Measurements from ENCODE around the gene HCRT.
A peak's percentile ranks its signal among the peaks of the same experiment; 100 is the strongest.
"Not testable (repeated sequence)": the region's sequence is repeated elsewhere in the genome, so short reads cannot be mapped to it uniquely, and the experiment has no call there.

The HCRT gene, protein sequence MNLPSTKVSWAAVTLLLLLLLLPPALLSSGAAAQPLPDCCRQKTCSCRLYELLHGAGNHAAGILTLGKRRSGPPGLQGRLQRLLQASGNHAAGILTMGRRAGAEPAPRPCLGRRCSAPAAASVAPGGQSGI

DNA sequence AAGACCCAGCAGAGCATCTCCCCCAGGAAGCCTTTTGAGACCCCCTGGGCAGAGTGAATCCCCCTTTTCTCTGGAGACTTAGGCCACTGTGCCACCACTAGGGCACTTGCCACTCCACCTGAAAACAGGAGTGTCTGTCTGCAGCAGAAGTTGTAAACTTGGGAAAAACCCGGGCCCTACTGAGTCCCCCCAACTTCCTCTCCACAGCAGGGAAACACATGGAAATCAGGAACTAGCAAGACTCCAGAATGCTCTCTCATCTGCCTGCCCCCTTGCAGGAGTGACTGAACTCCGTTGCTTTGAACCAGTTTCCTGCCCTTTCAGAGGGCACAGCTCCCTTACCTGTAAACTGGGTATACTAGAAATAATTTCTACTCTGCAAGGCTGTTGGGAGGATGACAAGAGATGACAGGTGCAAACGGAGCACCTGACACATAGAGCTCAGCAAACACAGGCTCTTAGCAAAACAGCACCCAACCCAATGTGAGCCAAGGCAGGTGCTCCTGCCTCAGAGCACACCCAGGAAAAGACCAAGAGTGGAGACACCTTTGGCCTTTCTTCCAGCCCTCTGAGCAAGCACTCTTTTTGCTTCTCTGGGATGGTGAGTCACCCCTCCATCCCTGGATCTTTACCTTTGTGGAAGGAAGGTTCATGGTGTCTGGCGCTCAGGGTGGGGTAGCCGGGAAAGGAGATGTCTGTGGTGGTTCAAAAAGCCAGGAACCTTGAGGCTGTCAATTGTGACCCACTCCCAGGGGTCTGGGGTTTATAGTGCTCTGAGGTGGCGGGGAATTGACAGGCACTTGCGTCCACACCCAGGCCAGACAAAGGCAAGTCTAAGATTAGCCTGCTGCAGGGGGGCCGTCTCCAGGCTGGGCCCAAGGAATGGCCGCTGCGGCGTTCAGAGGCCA, at the start of gene HCRT:
Gene HCRT, minus strand, starts transcription at position 740 of the 908 bp plus-strand sequence. Its CDS starts 87 bp downstream, at position 653.
- DNase-seq, result no peak

DNA sequence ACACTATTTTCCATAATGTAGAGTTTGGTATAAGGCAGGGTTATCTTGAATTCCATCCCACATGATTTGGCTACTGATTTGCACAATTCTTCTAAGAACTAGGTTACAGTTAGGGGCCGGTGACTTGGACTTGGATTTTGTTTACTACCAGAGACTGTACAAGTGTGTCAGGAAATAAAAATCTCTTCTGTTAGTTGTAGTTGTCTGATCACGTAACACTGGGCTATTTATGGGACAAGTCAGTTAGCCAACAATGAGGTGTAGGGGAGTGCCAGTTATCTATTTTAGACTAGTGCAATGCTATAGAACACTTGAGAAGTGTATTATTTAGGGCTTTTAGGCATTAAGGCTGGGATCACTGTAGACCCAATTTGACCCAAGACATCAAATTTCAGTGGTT, 48.7 kb upstream of the HCRT start:
- DNase-seq, result no peak

DNA sequence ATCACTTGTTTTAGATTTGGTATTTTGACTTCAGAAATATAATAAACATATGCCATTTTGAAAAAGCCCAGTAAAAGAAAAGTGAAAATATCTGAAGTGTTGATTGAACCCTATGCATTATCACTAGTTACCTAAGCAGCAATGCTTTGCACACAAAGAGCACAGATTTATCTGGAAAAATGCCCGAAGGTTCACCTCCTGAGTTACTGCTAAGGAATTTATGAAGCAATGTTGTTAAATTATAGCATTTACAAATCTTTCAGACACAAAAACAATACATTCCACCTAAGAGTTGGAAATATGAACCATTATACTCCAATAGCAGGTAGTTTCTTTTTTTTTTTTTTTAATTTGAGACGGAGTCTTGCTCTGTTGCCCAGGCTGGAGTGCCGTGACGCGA, 47.9 kb upstream of the HCRT start:
- no peak for DNase-seq

DNA sequence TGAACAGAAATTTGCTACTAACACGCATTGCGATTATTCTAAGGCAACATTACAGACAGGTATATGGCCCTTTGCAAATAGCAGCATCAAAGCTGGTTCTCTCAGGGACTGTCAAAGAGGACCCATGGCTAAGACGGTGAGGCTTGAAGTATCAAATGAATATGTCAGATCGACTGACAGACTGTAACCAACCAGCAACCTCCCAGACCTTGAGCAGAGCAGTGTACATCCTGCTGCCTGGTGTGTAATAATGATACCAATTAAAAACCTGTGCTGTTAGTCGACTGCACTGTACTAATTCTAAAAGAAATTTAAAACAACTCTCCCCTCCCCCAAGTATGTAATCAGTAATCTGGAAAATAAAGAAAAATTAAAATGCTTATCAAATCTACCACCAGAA, 45.0 kb upstream of the HCRT start:
- DNase-seq, result no peak

DNA sequence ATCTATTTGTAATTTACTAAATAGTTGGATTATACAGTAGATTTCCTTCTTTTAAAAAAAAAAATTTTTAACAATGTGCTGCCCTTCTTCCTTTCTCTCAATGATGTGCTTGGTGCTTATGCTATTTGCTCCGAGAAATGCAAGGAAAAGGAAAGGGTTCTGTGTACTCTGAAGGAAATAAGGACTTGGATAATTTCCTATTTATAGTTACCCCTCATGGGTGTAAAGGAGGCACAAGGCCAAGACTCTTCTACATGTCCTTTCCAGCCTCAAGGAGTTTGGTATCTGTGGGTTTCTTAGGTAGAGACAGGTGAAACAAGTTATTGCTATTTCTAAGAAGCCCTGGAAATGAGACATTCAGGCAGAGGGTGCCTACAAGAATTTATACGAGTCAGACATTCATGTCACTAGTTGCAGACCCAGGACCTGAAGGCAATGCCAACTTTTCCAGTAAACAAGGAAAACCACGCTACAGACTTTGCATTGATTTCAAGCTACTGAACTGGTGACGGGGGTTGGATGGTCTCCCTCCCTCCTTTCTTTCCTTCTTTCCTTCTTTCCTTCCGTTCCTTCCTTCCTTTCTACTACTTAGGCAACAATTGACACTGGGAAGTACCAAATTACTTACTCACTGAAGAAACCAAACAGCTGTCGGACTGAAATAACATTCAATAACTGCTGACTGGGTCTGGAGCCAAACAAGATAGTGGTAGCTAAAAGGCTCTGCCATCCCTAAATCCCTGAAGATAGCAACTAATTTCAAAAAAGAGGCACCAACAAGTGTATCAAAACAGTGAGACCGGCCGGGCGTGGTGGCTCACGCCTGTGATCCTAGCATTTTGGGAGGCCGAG, 42.8 kb upstream of the HCRT start:
- DNase-seq, result no peak

DNA sequence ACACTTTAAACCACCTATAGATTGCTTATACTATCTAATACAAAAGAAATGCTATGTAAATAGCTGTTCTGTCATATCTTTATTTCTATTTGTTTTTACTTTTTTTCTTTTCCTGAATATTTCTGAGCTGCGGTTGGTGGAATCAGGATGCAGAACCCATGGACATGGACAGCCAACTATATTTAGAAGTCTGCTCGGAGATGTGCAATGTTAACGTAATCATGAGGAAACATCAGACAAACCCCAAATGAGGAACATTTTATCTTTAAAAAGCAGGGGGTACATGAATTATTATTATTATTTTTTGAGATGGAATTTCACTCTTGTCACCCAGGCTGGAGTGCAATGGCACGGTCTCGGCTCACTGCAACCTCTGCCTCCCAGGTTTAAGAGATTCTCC, 40.4 kb upstream of the HCRT start:
- no peak for DNase-seq

DNA sequence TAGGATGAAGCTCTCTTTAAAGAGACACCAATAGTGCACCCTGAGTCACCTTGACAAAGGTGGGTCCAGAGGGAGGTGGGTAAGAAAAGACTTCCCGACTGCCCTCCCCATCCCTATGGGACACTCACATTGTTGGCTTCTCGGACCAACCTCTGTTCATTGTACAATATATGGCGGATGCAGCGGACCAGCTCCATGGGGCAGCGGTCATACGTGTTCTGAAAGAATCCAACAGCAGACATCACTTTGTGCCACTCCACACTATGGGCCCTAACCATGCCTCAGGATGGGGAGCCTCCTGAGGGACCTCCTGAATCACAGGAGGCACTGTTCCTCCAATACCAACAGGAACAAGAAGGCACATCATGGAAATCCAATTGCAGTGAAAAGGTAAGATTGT, 39.4 kb upstream of the HCRT start:
- DNase-seq, result no peak

DNA sequence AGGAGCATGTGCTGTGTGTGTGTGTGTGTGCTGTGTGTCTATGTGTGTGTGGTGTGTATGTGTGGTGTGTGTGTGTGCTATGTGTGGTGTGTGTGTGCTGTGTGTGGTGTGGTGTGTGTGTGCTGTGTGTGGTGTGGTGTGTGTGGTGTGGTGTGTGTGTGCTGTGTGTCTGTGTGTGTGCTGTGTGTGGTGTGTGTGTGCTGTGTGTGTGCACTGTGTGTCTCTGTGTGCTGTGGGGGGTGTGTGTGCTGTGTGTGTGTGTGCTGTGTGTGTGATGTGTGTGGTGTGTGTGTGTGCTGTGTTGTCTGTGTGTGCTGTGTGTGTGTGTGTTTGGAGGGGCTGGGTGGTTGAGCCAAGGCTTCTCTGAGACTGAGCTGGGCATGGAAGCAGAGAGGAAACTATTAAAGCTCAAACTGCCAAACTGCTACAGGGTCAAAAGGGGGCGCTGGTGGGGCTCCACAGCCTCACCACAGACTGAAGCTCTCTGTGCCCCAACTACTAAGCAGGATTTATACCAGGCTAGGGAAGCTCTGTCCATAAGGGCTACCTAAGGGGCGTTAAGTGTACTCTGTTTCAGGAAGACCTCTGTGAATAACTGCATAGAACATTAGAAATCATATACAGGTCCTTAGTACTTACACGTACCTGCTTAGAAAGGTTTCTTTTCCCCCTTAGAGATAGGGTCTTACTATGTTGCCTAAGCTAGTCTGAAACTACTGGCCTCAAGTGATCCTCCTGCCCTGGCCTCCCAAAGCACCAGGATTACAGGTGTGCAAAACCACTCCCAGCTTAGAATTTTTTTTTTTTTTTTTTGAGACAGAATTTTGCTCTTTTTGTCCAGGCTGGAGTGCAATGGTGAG, 36.9 kb upstream of the HCRT start:
- DNase-seq, result peak; percentile 67

DNA sequence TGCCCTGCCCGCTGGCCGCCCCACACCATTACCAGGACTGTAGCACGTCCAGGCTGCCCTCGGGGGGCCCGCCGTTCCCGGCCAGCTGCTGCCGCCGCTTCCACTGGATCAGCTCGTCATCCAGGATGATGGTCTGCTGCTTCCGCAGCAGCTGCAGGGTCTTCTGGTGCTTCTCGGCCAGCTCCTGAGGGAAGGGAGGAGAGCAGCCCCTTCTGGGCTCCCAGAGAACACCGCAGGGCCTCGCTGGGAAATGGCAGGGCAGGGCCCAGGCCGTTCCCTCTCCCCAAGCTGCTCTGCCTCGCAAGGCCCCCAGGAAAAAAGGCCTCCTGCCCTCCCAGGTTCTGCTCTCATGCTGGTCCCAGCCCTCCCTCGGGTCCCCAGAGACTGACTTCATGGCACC, 34.0 kb upstream of the HCRT start:
- DNase-seq, result not testable (repeated sequence)

DNA sequence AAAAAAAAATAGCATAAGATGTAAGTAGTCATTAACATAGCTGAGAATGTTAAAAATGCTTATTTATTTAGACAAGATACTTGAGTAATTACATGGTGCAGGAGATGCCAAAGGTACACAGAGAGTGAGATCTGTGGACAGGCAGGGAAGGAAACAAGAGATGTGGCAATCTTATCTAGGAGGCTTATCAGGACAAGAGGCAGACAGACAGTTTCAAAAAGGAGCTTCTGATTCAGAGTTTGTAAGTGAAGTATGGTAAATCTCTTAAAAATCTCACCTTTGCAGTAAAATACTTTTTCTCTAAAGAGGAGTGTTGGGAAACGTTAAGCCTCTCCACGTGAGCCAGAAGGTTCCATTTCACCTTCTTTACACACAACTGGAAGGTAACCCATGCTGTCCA, 28.9 kb upstream of the HCRT start:
- no peak for DNase-seq

DNA sequence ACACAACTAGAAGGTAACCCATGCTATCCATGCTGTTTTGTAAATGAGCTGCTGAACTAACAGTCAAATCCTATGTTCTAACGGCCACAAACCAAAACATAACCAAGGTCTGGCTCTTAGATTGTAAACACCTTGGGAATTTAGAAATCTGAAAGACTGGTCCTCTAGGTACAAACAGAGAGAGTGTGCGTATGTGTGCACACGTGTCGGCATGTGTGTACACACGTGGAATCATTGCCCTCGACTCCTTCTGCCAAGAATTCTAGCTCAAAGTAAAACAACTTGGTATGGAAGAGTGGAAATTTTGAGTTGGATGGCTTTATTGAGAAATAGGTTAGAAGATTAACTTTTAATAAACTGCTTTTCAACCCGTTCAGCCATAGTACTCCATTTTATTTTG, 27.1 kb upstream of the HCRT start:
- no peak for DNase-seq

DNA sequence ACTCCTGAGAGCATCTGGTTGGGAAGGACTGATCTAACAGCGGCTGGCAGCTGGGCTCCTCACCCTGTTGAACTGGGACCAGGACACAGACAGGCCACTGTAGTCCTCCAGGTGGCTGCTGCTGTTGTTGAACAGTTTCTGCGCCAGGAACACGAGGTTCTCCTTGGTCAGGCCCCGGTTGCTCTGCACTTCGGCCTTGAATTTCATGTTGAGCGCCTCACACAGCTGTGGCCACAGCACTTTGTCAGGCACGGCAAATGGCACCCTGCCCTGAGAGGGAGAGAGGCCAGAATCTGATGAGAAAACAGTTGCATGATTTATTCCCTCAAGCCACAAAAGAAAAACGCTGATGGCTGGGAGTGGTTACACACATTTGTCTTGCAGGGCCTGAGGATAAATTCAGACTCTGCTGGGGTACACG, 26.7 kb upstream of the HCRT start:
- DNase-seq, result not testable (repeated sequence)

DNA sequence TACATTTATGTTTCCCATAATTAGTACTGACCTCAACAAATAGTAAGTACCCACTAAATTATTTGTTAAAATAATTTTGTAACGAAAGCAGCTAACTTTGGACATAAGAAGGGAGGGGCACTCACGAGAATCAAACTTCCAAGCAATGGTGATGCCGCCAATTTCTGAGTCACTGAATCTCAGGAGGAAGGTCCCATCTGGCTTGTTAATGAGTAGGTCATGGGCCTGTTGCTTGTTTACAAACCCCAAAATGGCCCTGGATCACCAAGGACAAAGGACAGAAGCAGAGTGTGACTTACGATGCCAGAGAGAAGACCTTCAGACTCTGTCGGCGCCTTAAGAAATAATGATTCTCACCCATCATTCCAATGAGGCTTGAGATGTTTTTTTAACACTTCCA, 24.8 kb upstream of the HCRT start:
- DNase-seq, result no peak

DNA sequence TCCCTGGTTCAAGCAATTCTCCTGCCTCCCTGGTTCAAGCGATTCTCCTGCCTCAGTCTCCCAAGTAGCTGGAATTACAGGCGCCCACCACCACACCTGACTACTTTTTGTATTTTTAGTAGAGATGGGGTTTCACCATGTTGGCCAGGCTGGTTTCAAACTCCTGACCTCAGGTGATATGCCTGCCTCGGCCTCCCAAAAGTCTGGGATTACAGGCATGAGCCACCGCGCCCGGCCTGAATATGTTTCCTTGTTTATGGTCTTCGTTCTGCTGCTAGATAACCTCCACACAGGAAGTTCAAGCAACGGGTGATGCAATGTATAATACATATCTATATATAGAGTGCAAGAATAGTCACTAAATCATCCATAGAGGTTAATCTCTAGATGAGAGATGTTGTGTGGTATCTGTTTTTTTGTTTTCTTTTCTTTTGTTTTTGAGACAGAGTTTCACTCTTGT, 20.9 kb upstream of the HCRT start:
- not testable (repeated sequence) for DNase-seq

DNA sequence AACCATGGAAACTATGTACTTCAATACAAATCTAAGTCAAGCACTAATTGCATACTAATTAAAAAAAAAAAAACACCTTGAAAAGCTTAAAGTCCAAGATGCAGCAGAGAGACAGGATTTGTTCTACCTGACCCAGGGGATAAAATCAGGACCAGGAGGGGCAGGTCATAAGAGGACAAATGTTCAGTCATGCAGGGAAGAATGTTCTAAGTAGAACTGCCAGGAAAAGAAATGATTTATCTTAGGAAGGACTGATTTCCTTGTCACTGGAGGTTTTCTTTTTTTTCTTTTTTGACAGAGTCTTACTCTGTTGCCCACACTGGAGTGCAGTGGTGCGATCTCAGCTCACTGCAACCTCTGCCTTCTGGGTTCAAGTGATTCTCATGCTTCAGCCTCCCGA, 18.1 kb upstream of the HCRT start:
- DNase-seq, result no peak

DNA sequence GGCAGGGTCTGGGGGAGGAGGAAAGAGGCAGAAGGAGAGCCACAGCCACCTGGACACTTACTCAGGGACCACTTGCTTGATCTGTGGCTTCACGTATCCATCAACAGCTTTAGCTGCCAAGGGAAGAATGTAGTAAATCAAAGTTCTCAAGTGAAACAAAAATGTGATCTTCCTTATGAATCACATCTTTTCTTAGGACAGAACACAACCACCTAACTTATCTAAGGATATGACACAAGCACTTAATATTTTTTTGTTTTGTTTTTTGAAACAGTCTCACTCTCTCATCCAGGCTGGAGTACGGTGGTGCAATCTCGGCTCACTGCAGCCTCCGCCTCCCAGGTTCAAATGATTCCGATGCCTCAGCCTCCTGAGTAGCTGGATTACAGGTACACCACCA, 17.4 kb upstream of the HCRT start:
- DNase-seq, result no peak

DNA sequence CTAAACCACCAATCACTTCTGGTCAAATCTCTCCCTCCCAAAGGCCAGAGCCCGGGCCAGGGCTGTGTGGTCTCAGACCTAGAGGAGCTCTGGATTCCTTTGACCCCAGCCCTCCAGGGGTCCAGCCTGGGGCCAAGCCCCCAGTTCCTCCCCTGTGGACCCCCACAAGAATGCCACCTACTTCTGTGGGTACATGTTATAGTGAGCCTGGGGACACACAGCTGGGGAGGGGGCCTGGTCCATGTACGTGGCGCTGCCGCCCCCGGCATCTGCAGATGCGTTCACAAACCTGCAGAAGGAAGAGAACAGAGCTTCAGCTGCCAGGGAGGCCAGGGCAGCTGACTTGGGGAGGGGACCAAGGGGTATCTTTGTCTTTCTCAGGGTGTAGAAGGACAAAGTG, 16.9 kb upstream of the HCRT start:
- DNase-seq, result no peak

DNA sequence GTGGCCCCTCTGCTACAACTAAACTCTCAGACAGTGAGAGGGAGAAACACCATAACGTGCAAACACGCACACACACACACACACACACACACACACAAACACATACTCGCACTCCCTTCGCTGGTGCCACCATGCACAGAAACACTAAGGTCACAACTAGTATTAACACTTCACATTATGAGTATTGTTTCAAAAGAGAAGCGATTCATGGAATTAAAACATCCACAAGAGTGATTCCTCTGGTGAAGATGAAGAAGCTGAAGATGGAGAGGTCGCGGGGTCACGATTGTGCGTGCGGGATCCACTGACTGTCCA, 16.2 kb upstream of the HCRT start:
- DNase-seq, result no peak

DNA sequence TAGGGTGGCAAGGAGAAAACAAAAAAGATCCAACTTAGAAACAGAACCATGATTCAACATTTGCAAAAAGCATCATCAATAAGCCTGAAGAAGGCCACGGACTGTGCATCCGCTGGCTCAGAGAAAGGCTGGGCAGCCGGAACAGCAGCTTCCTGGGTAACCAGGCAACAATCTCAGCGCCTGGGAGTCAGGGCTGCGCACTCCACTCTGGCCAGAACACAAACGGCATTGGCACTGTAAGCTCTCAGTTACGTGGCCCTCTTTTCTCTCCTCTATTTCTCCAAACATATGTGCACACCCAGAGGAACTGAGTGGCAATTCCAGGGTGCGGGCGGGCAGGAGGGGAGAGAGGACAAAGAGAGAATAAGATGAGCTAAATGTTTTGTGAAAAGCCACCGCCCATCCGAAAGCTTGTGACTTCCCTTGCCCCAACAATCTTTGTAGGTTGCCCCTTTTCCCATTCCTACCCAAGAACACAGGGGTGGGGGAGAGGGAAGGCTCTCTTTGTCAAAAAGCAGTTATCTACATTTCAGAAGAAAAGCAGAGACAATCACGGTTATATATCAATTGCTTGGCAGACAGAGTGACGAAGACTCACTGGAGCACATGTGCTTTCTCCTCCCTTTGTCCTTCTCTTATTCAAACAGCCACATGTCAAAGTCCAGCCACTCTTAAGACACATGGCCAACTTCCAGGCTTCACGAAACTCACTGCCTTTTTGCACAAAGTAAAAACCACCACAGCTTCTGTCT, 15.6 kb upstream of the HCRT start:
- DNase-seq, result no peak

DNA sequence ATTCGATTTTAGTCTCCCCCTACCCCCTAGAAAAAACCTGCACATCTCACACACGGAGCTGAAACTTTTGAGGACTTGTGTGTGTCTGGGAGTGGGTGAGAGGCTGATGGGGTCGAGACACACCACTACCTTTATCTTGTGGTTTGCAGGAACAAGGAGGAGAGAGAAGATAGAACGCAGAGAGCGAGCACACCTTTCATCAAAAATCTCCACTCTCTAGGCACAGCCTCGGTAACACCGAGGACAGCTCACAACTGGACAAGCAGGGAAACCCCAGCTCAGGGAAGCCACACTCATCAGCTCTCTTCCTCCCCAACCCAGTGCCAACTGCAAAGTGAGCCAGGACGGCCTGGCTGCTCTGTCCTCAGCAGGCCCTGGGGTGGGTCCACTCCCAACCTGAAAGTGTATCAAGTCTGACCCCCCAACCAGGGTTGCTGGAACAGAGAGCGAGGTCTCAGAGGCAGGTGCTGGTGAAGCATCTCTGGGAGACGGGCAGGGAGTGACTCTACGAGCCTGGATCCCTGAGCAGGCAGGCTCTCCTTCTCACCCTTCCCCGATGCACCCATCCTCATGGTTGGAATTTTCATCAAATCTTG, 14.3 kb upstream of the HCRT start:
- DNase-seq, result no peak

DNA sequence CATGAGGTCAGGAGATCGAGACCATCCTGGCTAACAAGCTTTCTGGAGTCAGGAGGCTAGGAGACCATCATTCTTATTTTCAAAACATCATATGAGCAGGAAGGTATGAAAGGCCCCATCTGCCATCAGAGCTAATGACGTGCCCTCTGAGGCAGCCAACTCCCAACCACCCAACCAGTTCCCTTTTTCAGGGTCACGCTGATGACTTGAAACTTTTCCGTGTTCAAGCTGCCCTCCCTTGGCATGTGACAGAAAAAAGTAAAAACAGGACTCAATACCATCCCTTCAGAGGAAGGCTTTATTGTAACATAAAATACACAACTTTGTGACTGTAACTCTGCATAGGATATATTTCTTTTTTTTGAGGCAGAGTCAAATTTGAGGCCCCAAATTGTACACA, 13.6 kb upstream of the HCRT start:
- DNase-seq, result no peak
